GM21526 (cell line): Measurements from ENCODE around the gene WDR72.
"Not testable (repeated sequence)": the region's sequence is repeated elsewhere in the genome, so short reads cannot be mapped to it uniquely, and the experiment has no call there.

Source experiments
- ATAC-seq: cut with Tn5 transposase; IDR thresholded peaks from one replicate; pipeline ENCODE4 v1.9.1; 2021; ENCODE audit warnings: moderate library complexity; ENCODE audit not compliant: unreplicated experiment, low FRiP score

WDR72 gene

GRCh38 chr15:53759411-53759931 is at the start of gene WDR72:
Gene WDR72 (minus strand): TSS chr15:53759663. CDS start chr15:53733149, 26,514 bp downstream.
- ATAC-seq, result no peak

GRCh38 chr15:53808058-53808706 is 48.7 kb upstream of the WDR72 start:
- no peak for ATAC-seq

- ATAC-seq, result no peak
These were observed 48.0 kb upstream of the WDR72 start for GRCh38 chr15:53807501-53807900.

GRCh38 chr15:53802672-53803071 is 43.2 kb upstream of the WDR72 start:
- ATAC-seq, result no peak

GRCh38 chr15:53791581-53791980 is 32.1 kb upstream of the WDR72 start:
- ATAC-seq, result no peak

GRCh38 chr15:53789654-53790375 is 30.4 kb upstream of the WDR72 start:
- no peak for ATAC-seq

DNA sequence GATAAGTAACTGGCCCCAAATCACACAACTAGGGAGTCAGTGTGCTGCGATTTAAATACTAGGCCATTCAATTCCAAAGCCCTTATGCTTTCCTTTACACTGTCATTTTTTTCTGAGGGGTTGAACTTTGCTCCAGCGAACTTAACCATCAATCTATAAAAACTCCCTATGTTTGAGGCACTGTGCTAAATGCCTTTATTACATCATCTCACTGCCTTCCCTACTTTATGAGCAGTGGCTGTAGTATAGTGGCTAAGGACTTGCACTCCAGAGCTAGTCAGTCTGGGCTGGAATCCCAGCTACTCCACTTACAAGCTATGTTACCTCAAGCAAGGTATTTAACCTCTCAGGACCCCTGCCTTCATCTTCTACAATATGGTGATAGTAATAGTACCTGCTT is 26.9 kb upstream of the WDR72 start:
- no peak for ATAC-seq

DNA sequence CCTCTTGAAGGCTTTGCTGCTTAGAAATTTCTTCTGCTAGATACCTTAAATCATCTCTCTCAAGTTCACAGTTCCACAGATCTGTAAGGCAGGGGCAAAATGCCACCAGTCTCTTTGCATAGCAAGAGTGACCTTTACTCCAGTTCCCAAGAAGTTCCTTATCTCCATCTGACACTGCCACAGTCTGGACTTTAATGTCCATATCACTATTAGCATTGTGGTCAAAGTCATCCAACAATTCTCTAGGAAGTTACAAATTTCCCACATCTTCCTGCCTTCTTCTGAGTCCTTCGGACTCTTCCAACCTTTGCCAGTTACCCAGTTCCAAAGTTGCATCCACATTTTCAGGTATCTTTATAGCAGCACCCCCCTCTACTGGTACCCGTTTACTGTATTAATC is 25.8 kb upstream of the WDR72 start:
- ATAC-seq, result not testable (repeated sequence)

- no peak for ATAC-seq
These were observed 3.5 kb upstream of the WDR72 start for GRCh38 chr15:53762916-53763315.

DNA sequence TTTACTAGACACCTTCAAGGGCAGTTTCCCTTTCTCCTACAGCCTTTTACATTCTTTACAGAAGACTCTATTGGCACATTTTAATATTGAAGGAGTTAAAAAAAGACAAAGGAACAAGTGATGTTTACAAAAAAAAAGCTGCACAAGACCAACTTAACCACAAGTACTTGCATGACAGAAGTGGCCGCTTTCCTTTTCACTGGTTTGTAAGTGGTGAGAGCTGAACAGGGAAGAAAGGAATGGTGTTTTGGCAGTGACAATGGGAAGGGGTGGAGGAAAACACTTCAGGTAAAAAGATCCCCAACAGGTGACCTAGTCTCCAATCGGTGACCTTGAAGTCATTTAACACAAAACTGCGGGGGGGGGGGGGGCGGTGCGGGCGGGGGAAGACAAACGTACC is 1.1 kb downstream of the WDR72 start:
- ATAC-seq, result no peak

- ATAC-seq, result no peak
These were observed 1.6 kb downstream of the WDR72 start for GRCh38 chr15:53757906-53758305.

GRCh38 chr15:53753813-53754212 is 5.7 kb downstream of the WDR72 start:
- no peak for ATAC-seq

DNA sequence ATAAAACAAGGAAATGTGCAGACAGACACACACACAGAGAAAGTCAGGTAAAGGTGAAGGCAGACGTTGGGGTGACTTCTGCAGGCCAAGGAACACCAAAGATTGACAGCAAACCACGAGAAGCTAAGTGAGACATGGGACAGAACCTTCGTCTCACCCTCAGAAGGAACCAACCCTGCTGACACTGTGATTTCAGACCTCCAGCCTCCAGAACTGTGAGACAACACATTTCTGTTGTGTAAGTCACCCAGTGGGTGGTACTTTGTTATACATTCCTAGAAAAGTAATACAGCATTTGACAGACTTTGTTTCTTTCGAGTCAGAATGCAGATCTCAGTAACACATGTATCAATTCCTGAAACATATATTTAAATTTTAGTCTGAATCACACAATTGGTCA is 7.1 kb downstream of the WDR72 start:
- ATAC-seq, result no peak

- no peak for ATAC-seq
These were observed 11.9 kb downstream of the WDR72 start for GRCh38 chr15:53747501-53748068.

- no peak for ATAC-seq
These were observed 13.4 kb downstream of the WDR72 start for GRCh38 chr15:53746101-53746500.

DNA sequence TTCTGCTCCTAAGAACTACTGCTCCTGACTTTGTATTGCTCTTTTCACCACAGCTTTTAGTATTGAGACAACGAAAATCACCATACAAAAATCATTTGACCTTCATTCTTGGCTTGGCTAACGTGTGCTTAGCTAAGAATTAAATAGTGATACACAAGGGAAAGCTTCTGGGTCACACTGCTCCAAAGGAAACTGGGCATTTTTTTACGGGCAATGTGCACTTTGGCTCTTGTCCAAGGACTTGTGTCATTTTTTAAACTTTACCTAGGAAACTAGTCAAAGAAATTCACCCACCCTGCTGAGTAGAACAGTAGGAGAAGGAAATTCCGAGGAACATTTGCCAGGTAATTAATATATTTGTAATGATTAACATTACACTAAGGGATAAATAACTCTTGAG is 19.8 kb downstream of the WDR72 start:
- ATAC-seq, result no peak

DNA sequence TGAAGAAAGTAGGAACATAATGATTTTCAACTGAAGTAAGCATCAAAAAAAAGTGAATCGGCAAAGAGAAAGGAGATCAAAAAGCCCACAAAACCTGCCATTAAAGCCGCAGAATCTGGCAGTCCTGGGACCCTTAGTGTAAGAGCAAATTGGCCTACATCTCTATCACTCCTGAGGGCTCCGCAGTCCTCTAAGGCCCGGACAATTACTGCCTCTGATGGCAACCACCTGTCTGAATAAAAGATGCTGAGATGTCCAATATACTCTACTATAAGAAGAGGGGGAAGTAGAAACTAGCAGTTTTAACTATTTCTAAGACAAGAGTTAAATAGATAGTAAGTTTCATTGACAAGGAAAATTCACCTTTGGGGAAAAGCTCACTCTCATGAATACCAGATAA is 20.3 kb downstream of the WDR72 start:
- no peak for ATAC-seq

DNA sequence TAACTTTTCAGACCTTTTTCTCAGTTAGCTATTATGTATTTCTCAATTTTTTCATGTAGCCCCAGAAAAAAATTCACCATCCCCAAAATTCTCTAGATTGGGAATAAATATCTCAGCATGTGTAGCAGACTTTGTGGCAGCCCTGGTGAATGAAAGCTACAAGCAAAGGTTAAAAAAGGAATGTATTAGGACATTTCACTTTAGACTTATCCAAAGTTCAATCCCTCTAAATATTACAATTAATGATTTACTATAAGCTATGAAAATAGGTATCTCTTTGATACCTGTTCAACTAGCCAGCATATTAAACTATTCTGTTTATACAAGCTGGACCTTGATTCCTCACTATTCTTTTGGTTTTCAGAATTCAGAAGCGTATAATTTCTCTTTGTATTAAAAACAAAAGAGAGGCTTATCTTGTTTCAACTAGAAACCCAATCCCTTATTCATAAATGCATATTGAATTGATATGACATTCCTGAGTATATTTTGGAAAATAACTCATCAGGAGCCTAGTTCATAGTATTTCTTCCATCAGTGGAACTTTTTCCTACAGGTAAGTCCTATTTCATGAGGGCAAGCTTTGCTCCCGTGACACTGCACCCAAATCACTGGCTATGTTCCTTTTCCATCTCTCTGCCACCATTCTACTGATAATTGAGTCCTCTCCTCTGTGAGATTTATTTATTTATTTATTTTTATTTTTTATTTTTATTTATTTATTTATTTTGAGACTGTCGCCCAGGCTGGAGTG is 38.0 kb downstream of the WDR72 start:
- ATAC-seq, result no peak

DNA sequence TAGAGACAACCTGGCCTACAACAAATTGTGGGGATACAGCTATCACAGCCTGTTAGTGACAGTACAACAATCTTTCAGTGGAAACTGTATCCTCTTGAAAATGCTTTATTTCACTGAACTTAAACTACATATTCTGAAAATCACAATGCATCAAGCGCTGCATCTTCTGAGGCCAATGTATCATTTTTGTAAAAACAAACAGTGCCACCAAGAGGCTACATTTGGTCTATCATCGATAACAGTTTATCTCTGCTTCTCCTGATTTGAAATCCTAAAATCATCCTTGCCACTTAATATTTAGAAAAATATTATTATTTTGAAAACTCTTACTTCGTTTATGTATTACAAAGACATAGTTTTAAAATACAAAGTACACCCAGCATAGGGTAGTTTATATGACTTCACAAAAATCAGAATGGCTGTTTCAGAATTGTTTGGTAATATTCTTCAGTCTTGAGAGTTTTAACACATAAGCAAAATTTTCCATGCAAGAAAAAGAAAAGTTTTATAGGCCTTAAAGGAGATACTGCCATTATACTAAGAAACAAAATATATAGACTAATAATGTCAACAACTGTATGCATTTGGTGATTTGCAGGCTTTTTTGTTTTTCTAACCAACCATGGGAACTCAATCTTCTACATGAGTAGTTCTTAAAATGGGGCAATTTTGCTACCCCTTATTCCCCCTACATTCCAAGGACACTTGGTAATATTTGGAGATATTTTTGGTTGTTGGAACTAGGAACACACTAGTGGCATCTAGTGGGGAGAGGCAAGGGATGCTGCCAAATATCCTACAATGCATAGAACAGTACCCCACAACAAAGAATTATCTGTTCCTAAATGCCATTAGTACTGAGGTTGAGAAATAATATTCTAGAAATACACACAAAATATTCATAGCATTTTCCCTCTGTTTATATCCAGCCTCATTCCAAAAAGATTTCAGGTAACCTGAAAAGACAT is 42.3 kb downstream of the WDR72 start:
- no peak for ATAC-seq

GRCh38 chr15:53713218-53713617 is 46.2 kb downstream of the WDR72 start:
- no peak for ATAC-seq
